GF-D8 (cell line): ENCODE results near the gene SPEN.
"Not testable (repeated sequence)": the region's sequence is repeated elsewhere in the genome, so short reads cannot be mapped to it uniquely, and the experiment has no call there.

Experiments used
- DNase-seq: peaks from one replicate; lab custom pipeline; 2025; lab: John Stamatoyannopoulos, UW

Gene SPEN

DNA sequence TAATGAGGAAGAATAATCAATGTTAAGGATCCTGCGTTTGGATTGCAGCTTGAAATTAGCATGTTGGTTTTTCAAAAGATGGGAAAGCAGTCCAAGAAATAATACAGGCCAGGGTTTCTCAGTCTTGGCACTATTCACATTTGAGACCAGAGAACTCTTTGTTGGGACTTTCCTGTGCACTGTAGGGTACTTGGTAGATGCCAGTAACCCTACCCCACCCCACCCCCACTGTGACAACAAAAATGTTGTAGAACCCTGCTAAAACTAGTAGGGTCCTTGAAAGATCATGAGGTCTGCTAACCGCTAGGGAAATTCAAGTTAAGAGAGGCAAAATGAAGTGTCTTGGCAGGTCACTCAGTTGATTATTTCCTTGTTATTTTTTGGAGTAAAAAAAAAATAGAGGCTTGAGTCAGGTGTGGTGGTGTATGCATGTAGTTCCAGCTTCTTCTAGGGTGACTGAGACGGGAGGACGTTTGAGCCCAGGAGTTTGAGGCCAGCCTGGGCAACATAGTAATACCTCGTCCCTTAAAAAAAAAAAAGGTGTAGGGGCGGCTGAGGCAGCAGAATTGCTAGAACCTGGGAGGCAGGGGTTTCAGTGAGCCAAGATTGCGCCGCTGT is 53.3 kb downstream of the SPEN start:
- DNase-seq = no peak

DNA sequence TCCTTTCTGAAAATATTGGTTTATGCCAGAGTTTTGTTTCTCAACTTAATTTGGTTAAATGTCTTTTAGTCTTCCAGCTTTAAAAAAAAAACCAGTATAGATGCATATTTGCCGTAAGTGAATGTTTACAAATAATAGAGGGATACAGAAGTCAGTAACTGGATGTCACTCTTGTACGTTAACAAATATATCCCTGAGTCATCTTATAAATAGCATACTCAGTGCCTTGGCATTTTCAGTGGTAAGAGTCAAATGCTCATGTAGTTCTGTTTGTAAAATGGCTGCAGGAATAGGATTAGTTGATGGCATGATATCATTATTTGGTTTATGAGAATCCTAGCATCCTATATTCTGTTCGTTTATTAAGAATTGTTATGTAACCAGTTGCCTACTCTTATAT is 55.4 kb downstream of the SPEN start:
- DNase-seq = no peak

DNA sequence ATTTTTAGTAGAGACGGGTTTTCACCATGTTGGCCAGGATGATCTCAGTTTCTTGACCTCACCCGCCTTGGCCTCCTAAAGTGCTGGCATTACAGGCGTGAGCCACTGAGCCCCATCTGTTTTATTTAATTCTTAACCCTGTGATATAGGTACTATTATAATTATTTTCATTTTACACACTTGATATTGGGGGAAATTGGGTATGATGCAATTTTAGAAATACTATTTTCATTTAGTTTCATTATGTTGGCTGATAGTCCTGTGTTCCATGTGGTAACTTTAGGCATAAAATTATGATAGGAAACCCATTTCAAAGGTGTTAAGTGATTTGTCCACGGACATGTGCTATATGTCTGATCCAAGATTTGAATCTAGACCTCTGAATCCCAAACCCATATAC is 61.1 kb downstream of the SPEN start:
- no peak for DNase-seq

DNA sequence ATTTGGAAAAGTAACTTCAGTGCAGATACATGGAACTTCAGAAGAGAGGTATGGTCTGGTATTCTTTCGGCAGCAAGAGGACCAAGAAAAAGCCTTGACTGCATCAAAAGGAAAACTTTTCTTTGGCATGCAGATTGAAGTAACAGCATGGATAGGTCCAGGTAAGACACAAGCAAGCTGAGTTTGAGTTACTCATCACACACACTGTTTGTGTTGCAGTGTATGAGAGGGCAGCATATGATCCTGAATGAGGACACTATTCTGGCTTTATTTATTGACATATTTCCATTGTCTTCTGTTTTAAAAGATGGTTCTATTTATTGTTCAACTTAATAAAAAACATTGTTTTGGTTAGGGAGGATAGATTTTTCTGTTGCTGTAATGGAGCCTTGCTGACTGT is 63.6 kb downstream of the SPEN start:
- no peak for DNase-seq

DNA sequence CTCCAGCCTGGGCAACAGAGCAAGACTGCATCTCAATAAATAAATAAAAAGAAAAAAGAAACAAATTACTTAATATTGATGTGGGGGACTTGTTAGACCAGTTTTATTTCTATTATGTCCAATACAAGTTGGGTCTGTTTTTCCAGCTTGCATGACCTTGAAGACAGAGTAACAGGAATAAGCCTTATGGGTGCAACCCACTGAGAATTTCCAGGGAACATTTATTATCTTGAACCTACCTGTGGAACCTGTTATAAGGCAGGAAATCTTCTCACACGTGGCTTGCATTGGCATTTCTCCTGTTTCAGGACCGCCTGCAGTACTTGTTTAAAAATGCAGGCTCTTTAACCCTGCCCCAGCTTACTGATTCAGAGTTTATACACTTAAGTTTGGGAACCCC is 64.4 kb downstream of the SPEN start:
- DNase-seq = no peak

DNA sequence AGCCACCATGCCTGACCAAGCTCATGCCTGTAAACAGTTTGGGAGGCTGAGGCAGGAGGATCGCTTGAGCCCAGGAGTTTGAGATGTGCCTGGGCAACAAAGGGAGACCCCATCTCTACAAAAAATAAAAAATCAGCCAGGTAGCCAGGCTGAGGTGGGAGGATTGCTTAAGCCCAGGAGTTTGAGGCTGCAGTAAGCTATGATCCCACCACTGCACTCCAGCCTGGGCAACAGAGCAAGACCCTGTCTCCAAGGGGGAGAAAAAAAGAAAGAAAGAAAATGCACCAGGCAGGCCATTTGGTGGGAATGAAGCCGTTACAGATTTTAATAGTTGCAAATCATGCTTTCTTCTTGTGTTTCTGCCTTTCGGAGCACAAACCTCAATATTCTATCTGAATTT is 66.1 kb downstream of the SPEN start:
- not testable (repeated sequence) for DNase-seq

DNA sequence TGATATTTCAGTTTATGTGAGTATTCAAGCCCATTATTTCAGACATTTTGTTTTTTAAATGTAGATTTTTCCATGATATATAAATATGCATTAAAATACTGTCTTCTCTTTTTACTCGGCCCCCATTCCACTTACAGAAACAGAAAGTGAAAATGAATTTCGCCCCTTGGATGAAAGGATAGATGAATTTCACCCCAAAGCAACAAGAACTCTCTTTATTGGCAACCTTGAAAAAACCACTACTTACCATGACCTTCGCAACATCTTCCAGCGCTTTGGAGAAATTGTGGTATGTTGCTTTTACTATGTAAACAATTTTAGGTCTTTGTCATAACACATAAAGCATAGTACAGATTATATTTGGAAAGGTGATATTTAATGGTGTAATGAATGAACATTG is 68.5 kb downstream of the SPEN start:
- DNase-seq = no peak

DNA sequence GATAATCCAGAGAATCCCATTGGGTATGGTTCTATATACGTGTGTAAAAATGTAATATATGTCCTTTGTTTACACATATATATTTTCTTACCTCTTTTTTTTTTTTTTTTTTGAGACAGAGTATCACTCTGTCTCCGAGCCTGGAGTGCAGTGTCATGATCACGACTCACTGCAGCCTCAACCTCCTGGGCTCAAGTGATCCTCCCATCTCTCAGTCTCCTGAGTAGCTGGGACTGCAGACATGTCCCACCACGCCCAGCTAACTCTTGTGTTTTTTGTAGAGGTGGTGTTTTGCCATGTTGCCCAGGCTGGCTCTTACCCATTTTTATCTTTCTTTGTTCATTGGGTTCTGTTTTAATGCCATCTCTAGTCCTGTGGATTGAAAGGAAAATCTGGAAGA is 68.9 kb downstream of the SPEN start:
- DNase-seq = no peak

DNA sequence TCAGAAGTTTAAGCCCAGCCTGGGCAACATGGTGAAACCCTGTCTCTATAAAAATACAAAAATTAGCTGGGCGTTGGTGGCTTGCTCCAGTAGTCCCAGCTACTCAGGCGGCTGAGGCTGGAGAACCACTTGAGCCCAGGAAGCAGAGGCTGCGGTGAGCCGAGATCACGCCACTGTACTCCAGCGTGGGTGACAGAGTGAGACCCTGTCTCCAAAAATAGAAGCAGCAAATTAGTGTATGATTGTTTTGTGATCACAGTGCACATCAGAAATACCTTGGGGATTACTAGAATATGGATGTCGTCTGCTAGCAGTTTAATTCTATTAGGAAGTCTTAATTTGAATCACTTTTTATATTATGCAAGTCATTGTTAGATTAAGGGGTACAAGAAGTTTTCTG is 69.4 kb downstream of the SPEN start:
- DNase-seq = no peak

DNA sequence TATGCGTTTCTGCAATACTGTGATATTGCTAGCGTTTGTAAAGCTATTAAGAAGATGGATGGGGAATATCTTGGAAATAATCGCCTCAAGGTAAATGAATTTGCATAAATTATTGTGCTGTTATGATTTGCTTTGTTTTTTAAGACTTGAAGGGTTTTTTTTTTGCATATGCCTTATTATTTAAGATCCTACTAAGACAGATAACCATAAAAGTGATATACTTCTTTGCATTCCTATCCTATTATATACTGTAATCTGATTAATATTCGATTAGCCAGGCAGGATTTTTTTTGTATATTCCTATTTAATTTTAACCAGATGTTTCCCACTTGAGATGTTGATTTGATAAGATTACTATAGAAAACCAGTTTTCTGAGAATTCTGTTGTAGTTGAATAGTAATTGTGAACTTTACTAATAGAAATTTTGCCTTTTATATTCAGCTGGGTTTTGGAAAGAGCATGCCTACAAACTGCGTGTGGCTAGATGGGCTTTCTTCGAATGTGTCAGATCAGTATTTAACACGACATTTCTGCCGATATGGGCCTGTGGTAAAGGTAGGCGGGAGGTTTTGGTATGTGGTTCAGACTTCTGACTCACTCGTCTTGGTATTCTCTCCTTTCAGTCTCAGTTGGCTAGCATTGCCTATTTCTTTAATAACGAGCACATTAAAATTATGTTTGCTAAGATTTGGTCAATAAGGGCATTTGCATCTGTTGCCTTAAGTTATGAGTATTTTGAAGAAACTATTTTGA is 71.6 kb downstream of the SPEN start:
- no peak for DNase-seq

DNA sequence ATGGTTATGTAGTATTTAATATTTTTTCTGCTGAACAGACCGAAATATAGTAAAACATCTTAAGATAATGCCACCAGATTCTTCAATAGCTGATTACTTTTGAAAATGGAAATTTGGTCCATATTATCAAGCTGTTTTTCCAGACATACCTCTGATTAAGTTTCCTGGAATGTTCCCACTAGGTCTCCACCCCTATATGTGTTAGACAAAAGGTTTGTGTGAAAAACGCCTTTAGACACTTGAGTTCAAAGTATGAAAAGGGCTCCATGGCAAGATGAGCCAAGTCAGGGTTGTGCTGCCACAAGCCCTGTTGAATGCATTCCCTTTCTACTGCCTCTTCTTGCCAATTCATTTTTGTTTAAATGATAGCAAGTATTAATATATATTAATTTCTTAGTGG is 75.7 kb downstream of the SPEN start:
- no peak for DNase-seq

DNA sequence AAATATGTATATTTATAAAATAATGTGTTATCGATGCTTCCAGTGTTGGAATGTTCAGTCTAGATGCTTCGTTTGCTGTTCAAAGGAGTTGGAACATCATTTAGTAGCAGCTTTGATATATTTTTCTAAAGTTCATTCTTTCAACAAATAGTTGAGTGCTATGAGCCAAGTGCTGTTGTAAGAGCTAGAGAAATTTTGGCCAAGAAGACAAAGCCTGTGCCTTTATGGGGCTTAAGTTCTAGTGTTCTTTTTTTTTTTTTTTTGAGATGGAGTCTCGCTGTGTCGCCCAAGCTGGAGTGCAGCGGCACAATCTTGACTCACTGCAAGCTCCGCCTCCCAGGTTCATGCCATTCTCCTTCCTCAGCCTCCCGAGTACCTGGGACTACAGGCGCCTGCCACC is 78.9 kb downstream of the SPEN start:
- DNase-seq = not testable (repeated sequence)

DNA sequence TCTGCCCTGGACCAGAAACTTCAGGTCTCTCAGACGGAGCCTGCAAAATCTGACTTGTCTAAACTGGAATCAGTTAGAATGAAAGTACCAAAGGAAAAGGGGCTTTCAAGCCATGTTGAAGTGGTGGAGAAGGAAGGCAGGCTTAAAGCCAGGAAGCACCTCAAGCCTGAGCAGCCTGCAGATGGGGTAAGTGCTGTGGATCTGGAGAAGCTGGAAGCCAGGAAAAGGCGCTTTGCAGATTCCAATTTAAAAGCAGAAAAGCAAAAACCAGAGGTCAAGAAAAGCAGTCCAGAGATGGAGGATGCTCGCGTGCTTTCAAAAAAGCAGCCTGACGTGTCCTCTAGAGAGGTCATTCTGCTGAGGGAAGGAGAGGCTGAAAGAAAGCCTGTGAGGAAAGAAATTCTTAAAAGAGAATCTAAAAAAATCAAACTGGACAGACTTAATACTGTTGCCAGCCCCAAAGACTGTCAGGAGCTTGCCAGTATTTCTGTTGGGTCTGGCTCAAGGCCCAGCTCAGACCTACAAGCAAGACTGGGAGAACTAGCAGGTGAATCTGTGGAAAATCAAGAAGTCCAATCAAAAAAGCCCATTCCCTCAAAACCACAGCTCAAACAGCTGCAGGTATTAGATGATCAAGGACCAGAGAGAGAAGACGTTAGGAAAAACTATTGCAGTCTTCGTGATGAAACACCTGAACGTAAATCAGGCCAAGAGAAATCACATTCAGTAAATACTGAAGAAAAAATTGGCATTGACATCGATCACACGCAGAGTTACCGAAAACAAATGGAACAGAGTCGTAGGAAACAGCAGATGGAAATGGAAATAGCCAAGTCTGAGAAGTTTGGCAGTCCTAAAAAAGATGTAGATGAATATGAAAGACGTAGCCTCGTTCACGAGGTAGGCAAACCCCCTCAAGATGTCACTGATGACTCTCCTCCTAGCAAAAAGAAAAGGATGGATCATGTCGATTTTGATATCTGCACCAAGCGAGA is 81.8 kb downstream of the SPEN start:
- DNase-seq = no peak

DNA sequence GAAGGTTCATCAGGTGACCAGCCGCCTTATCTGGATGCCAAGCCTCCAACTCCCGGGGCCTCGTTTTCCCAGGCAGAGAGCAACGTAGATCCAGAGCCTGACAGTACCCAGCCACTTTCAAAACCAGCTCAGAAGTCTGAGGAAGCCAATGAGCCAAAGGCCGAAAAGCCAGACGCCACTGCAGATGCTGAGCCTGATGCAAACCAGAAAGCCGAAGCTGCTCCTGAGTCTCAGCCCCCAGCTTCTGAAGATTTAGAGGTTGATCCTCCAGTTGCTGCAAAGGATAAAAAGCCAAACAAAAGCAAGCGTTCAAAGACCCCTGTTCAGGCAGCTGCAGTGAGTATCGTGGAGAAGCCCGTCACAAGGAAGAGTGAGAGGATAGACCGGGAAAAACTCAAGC is 83.9 kb downstream of the SPEN start:
- no peak for DNase-seq

DNA sequence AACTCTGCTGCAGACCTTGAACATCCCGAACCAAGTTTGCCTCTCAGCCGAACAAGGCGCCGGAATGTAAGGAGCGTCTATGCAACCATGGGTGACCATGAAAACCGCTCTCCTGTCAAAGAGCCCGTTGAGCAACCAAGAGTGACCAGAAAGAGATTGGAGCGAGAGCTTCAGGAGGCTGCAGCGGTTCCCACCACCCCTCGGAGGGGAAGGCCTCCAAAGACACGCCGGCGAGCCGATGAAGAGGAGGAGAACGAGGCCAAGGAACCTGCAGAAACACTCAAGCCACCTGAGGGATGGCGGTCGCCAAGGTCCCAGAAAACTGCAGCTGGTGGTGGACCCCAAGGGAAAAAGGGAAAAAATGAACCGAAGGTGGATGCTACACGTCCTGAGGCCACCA is 84.4 kb downstream of the SPEN start:
- DNase-seq = no peak

DNA sequence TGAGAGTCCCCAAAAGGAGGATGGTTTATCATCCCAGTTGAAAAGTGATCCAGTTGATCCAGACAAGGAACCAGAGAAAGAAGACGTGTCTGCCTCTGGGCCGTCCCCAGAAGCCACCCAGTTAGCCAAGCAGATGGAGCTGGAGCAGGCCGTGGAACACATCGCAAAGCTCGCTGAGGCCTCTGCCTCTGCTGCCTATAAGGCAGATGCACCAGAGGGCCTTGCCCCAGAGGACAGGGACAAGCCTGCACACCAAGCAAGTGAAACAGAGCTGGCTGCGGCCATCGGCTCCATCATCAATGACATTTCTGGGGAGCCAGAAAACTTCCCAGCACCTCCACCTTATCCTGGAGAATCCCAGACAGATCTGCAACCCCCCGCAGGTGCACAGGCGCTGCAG is 85.1 kb downstream of the SPEN start:
- no peak for DNase-seq

DNA sequence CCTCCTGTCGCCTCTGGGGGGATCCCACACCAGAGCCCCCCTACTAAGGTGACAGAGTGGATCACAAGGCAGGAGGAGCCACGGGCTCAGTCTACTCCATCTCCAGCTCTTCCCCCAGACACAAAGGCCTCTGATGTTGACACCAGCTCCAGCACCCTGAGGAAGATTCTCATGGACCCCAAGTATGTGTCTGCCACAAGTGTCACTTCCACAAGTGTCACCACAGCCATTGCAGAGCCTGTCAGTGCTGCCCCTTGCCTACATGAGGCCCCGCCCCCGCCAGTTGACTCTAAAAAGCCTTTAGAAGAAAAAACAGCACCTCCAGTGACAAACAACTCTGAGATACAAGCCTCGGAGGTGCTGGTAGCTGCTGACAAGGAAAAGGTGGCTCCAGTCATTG is 86.2 kb downstream of the SPEN start:
- no peak for DNase-seq

DNA sequence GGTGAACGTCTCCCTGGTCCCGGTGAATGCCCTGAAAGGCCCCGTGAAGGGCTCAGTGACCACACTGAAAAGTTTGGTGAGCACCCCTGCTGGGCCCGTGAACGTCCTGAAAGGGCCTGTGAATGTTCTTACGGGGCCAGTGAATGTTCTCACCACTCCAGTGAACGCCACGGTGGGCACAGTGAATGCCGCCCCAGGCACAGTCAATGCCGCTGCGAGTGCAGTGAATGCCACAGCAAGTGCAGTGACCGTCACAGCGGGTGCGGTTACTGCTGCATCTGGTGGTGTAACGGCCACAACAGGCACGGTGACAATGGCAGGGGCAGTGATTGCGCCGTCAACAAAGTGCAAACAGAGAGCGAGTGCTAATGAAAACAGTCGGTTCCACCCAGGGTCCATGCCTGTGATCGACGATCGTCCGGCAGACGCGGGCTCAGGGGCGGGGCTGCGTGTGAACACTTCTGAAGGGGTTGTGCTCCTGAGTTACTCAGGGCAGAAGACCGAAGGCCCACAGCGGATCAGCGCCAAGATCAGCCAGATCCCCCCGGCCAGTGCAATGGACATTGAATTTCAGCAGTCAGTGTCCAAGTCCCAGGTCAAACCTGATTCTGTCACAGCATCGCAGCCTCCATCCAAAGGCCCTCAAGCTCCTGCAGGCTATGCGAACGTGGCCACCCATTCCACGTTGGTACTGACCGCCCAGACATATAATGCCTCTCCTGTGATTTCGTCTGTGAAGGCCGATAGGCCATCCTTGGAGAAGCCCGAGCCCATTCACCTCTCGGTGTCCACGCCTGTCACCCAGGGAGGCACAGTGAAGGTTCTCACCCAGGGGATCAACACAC is 86.9 kb downstream of the SPEN start:
- no peak for DNase-seq

DNA sequence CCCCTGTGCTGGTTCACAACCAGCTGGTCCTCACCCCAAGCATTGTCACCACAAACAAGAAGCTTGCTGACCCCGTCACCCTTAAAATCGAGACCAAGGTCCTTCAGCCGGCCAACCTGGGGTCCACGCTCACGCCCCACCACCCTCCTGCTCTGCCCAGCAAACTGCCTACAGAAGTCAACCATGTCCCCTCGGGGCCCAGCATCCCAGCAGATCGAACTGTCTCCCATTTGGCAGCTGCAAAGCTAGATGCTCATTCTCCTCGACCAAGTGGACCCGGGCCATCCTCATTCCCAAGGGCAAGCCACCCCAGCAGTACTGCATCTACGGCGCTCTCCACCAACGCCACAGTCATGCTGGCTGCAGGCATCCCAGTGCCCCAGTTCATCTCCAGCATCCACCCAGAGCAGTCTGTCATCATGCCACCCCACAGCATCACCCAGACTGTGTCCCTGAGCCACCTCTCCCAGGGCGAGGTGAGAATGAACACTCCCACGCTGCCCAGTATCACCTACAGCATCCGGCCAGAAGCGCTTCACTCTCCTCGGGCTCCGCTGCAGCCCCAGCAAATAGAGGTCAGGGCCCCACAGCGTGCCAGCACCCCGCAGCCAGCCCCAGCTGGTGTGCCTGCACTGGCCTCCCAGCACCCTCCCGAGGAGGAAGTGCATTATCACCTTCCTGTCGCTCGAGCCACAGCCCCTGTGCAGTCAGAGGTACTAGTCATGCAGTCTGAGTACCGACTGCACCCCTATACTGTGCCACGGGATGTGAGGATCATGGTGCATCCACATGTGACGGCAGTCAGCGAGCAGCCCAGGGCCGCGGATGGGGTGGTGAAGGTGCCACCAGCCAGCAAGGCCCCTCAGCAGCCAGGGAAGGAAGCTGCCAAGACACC is 87.8 kb downstream of the SPEN start:
- DNase-seq = no peak

DNA sequence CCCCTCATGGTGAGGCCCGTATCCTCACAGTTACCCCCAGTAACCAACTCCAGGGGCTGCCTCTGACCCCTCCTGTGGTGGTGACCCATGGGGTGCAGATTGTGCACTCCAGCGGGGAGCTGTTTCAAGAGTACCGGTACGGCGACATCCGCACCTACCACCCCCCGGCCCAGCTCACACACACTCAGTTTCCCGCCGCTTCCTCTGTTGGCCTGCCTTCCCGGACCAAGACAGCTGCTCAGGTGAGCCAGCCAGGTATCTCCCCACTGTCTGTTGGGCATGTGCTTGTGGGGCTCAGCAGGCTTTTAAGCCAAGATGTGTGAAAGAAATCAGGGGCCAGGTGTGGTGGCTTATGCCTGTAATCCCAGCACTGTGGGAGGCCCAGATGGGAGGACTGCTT is 88.5 kb downstream of the SPEN start:
- DNase-seq = no peak

DNA sequence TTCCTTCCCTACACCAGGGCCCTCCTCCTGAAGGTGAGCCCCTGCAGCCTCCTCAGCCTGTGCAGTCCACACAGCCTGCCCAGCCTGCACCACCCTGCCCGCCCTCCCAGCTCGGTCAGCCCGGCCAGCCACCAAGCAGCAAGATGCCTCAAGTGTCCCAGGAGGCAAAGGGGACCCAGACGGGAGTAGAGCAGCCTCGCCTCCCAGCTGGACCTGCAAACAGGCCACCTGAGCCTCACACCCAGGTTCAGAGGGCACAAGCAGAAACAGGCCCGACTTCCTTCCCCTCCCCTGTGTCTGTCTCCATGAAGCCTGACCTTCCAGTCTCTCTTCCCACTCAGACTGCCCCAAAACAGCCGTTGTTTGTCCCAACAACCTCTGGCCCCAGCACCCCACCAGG is 89.6 kb downstream of the SPEN start:
- no peak for DNase-seq
